ENCODE measurements around the gene AUNIP.

DNA sequence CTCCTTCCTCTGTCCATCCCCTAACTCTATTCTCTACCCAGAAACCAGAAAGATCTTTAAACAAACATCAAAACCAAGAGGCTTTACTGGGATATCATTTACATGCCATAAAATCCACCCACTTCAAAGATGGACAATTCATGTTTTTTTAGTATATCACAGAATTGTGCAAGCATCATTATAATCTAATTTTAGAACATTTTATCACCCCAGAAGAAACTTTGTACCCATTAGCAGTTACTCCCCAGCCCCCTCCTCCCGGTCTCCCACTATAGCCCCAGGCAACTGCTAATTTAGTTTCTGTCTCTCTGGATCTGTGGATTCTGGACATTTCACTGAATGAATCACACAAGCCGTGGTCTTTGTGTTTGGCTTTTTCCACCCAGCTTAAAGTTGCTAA, 64.0 kb downstream of the AUNIP start:
- TF ChIP-seq EZH2 (IDR thresholded peaks at IDR 0.05; ENCODE audit: insufficient read depth, poor library complexity, severe bottlenecking) (no peak), EZH2phosphoT487 (IDR thresholded peaks at IDR 0.05; ENCODE audit: insufficient read depth, low read depth) (no peak)

Measured in GM23248 (cell line).